ENCODE results near the gene ABCC5.

The ABCC5 gene

DNA sequence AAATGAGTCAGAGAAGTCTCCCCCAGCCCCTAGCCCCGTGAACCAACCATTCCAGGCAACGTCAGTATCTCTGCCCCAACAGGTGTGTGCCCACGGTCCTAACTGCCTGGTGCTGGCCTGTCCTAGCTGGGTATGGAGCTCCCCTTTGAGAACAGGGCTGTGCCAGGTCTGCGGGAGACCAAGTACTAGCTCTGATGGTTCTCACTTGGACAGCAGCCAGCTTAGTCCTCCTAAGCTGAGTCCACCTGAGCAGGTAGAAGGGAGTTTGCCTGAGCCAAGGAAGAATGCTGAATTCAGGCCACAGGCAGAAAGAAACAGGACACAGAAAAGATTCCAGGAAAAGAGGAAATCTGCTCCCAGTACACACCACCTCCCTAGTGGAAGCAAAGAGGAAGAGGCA, 99.9 kb downstream of the ABCC5 start:
- no peaks in the 10 kb centered on the region for H3K9me3 ChIP-seq (ENCODE audit: control insufficient read depth, low read length)
- H3K36me3 ChIP-seq (ENCODE audit: control insufficient read depth, insufficient read depth, low read length, severe bottlenecking): peaks cover 19% of the 10 kb centered on the region
- no peak overlapping the region for H3K4me3 ChIP-seq (ENCODE audit: low read length)
- H3K27me3 ChIP-seq (replicated peaks; ENCODE audit: control insufficient read depth, insufficient read depth, low read length): no peaks in the 10 kb centered on the region
- DNase-seq (ENCODE audit: low read depth): no peak
- no peaks in the 10 kb centered on the region for H3K4me1 ChIP-seq (ENCODE audit: control insufficient read depth, insufficient read depth, low read length)
- H3K9ac ChIP-seq (ENCODE audit: low read length): no peak overlapping the region

DNA sequence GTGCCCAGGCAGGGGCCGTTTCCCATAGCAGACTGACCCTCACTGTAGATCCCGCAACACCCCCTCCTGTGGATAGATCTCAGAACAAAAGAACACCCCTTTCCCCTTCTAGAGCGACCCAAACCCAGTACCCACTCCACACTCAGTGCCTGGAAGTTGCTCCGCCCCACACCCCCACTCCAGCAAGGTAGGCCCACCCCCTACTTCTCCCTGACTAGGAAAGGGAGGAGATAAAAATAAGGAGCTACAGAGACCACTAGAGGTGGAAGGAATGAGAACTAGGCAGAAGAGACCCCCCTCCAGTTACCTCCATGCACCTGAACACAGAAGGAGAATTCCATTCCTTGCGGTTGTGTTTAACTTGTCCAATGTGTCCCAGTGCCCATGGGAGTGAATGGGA, 102.8 kb downstream of the ABCC5 start:
- H3K36me3 ChIP-seq (ENCODE audit: control insufficient read depth, insufficient read depth, low read length, severe bottlenecking): peaks cover 4% of the 10 kb centered on the region
- no peak overlapping the region for H3K9ac ChIP-seq (ENCODE audit: low read length)
- H3K27me3 ChIP-seq (replicated peaks; ENCODE audit: control insufficient read depth, insufficient read depth, low read length): peaks cover 22% of the 10 kb centered on the region
- no peaks in the 10 kb centered on the region for H3K4me1 ChIP-seq (ENCODE audit: control insufficient read depth, insufficient read depth, low read length)
- H3K9me3 ChIP-seq (ENCODE audit: control insufficient read depth, low read length): no peaks in the 10 kb centered on the region
- no peak overlapping the region for H3K4me3 ChIP-seq (ENCODE audit: low read length)
- no peak for DNase-seq (ENCODE audit: low read depth)

DNA sequence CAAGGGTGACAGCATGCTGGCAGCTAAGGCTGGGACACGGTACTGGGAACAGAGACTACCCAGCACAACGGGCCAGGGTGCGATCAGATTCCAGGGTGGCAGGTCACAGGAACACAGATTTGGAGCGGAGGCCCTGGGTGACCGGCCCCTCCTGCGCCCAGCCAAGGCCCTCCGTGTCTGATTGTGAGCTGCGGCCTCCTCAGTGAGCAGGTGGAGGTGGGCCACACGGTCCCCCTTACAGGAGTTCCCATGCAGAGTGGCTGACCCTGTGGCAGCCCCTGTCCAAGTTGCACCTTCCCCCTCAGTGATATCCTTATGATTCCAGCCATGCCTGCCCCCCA, 104.1 kb downstream of the ABCC5 start:
- Histone ChIP-seq H3K9ac (ENCODE audit: low read length) (no peak overlapping the region), H3K4me1 (ENCODE audit: control insufficient read depth, insufficient read depth, low read length) (no peaks in the 10 kb centered on the region), H3K4me3 (ENCODE audit: low read length) (no peak overlapping the region), H3K36me3 (ENCODE audit: control insufficient read depth, insufficient read depth, low read length, severe bottlenecking) (no peaks in the 10 kb centered on the region), H3K9me3 (ENCODE audit: control insufficient read depth, low read length) (no peaks in the 10 kb centered on the region), H3K27me3 (replicated peaks; ENCODE audit: control insufficient read depth, insufficient read depth, low read length) (peaks cover 32% of the 10 kb centered on the region)
- DNase-seq (ENCODE audit: low read depth): no peak

DNA sequence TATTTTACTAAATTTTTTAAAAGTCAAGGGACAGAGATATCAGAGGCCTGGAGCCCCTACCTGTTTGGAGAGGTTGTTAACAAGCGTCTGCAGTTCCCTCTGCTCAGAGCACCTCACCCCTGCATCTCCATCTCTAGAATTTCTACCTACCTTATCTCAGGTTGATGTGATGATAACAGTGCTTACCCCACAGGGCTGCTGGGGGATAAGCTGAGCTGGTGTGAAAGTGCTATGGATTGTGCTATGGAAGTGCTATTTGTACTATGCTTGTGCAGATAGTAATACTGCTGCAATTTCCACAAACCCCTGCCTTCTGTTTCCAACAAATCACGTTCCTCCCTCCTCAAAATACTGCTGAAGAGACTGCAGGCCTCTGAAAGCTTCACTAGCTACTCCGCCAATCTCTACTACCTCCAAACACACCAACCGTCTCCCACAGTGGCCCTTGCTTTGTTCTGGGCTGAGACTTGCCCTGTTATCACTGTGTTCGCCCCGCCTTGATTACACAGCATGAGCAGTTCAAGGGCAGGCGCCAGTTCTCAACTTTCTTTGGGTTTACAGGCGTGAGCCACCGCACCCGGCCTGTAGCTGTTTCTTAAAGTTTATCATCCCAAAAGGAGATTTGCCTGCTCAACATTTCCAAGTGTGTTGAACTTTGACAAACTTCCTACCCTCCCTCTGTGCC, 104.6 kb downstream of the ABCC5 start:
- no peaks in the 10 kb centered on the region for H3K9me3 ChIP-seq (ENCODE audit: control insufficient read depth, low read length)
- H3K4me1 ChIP-seq (ENCODE audit: control insufficient read depth, insufficient read depth, low read length): no peaks in the 10 kb centered on the region
- H3K27me3 ChIP-seq (replicated peaks; ENCODE audit: control insufficient read depth, insufficient read depth, low read length): peaks cover 32% of the 10 kb centered on the region
- H3K4me3 ChIP-seq (ENCODE audit: low read length): no peak overlapping the region
- no peak overlapping the region for H3K9ac ChIP-seq (ENCODE audit: low read length)
- no peak for DNase-seq (ENCODE audit: low read depth)
- no peaks in the 10 kb centered on the region for H3K36me3 ChIP-seq (ENCODE audit: control insufficient read depth, insufficient read depth, low read length, severe bottlenecking)

DNA sequence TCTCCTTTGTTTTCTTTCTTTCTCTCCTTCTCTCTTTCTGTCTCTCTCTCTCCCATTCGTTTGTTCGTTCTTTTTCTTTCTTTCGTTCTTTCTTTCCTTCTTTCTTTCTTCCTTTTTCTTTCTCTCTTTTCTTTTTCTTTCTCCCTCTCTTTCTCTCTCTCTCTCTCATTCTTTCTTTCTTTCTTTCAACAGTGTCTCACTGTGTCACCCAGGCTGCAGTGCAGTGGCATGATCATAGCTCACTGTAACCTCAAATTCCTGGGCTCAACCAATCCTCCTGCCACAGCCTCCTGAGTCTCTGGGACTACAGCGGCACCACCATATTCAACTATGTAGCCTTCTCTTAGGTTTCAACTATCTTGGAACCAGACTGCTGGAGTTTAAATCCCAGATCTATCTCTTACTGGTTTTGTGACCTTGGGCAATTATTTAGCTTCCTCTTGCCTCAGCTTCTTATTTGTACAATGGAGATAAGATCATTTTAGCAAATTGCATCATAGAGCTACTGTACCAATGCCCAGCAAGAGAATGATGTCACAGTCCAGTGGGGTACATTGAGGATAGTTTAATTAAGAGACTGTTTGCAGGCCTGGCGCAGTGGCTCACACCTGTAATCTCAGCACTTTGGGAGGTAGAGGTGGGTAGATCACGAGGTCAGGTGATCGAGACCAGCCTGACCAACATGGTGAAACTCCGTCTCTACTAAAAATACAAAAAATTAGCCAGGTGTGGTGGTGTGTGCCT, 105.7 kb downstream of the ABCC5 start:
- peaks cover 32% of the 10 kb centered on the region for H3K27me3 ChIP-seq (replicated peaks; ENCODE audit: control insufficient read depth, insufficient read depth, low read length)
- peak; percentile 8 for DNase-seq (ENCODE audit: low read depth)
- no peaks in the 10 kb centered on the region for H3K36me3 ChIP-seq (ENCODE audit: control insufficient read depth, insufficient read depth, low read length, severe bottlenecking)
- H3K9me3 ChIP-seq (ENCODE audit: control insufficient read depth, low read length): no peaks in the 10 kb centered on the region
- H3K9ac ChIP-seq (ENCODE audit: low read length): no peak overlapping the region
- no peaks in the 10 kb centered on the region for H3K4me1 ChIP-seq (ENCODE audit: control insufficient read depth, insufficient read depth, low read length)
- no peak overlapping the region for H3K4me3 ChIP-seq (ENCODE audit: low read length)

DNA sequence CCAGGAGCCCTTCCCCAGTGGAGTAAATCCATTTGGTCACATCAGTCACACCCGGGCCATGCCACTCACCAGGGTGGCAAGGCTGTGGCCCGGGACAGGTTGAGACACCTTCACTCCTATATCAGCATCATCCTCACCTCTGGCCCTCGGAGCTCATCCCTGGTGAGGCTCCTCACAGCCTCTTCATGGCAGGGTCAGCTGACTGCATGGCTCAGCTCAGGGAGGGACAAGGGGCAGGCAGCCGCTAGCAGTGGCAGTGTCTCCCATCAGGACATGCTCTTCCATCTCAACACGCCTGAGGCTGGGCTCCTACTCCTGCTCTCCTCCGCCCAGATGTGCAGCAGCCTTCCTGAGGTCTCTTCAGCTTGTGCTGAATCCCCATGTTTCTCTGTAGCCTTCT, 106.6 kb downstream of the ABCC5 start:
- Histone ChIP-seq H3K36me3 (ENCODE audit: control insufficient read depth, insufficient read depth, low read length, severe bottlenecking) (no peaks in the 10 kb centered on the region), H3K27me3 (replicated peaks; ENCODE audit: control insufficient read depth, insufficient read depth, low read length) (peaks cover 37% of the 10 kb centered on the region), H3K4me3 (ENCODE audit: low read length) (no peak overlapping the region), H3K9me3 (ENCODE audit: control insufficient read depth, low read length) (no peaks in the 10 kb centered on the region), H3K4me1 (ENCODE audit: control insufficient read depth, insufficient read depth, low read length) (no peaks in the 10 kb centered on the region), H3K9ac (ENCODE audit: low read length) (no peak overlapping the region)
- no peak for DNase-seq (ENCODE audit: low read depth)

DNA sequence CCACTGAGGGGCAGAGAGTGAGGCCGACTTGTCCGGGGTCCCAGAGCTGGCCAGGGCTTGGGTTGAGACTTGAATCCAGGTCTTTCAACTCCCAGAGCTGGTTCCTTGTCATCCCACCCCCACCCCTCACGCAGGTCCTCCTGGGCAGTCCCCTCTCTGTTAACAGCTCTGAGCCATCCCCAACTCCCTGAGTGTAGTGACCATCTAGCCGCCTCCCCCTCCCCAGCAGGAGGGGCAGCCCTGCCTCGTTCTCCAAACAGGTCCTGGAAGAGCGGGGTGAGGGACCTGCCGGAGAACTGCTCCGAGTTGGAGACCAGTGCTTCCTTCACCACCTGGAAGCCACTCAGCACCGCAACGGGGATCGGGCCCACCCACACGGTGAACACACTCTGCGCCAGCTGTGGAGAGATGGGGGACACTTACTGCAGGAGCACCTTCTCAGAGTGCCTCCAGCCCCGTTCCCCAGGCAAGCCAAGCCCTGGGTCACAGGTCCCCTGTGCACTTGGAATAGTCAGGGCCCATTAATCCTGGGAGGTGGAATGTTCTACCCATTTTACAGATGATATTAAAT, 108.6 kb downstream of the ABCC5 start:
- no peaks in the 10 kb centered on the region for H3K36me3 ChIP-seq (ENCODE audit: control insufficient read depth, insufficient read depth, low read length, severe bottlenecking)
- no peak overlapping the region for H3K9ac ChIP-seq (ENCODE audit: low read length)
- peaks cover 40% of the 10 kb centered on the region for H3K27me3 ChIP-seq (replicated peaks; ENCODE audit: control insufficient read depth, insufficient read depth, low read length)
- H3K9me3 ChIP-seq (ENCODE audit: control insufficient read depth, low read length): no peaks in the 10 kb centered on the region
- no peaks in the 10 kb centered on the region for H3K4me1 ChIP-seq (ENCODE audit: control insufficient read depth, insufficient read depth, low read length)
- no peak for DNase-seq (ENCODE audit: low read depth)
- no peak overlapping the region for H3K4me3 ChIP-seq (ENCODE audit: low read length)

DNA sequence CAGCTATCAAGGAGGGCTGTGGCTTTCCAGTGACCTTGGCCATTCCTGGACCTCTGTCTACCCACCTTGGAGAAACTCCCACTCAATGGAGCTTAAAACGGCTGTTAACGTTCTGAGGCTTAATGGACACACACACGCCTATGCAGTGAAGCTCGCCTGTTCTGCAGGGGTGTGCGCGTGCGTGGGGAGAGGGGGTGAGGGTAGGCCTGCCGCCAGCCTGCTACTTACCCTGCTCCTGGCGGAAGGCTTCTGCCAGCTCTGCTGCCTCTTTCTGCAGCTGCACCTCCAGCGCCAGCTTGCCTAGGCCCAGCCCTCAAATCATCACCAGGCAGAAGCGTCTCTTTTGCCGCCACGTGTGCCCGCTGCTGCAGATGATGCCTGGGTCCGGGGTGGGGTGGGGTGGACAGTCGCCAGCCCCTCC, 109.8 kb downstream of the ABCC5 start:
- no peaks in the 10 kb centered on the region for H3K4me1 ChIP-seq (ENCODE audit: control insufficient read depth, insufficient read depth, low read length)
- no peak overlapping the region for H3K9ac ChIP-seq (ENCODE audit: low read length)
- H3K36me3 ChIP-seq (ENCODE audit: control insufficient read depth, insufficient read depth, low read length, severe bottlenecking): no peaks in the 10 kb centered on the region
- peaks cover 46% of the 10 kb centered on the region for H3K27me3 ChIP-seq (replicated peaks; ENCODE audit: control insufficient read depth, insufficient read depth, low read length)
- H3K4me3 ChIP-seq (ENCODE audit: low read length): no peak overlapping the region
- DNase-seq (ENCODE audit: low read depth): no peak
- H3K9me3 ChIP-seq (ENCODE audit: control insufficient read depth, low read length): no peaks in the 10 kb centered on the region

DNA sequence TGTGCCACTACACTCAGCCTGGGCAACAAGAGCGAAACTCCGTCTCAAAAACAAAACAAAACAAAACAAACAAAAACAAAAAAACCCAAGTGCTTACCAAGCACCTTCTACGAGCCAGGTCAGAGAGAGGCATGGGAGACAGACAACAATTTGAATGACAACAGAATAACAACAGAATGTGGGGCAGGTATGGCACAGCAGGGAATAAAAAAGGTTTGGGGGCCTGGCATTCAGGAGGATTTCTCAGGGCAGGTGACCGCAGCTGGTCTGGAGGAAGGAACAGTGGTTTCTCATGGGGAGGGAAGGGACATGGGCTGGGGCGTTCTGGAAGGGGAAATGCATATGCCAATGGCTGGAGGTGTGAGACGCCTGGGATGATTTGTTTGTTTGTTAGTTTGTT, 110.5 kb downstream of the ABCC5 start:
- H3K9ac ChIP-seq (ENCODE audit: low read length): no peak overlapping the region
- no peaks in the 10 kb centered on the region for H3K4me1 ChIP-seq (ENCODE audit: control insufficient read depth, insufficient read depth, low read length)
- no peak for DNase-seq (ENCODE audit: low read depth)
- peaks cover 46% of the 10 kb centered on the region for H3K27me3 ChIP-seq (replicated peaks; ENCODE audit: control insufficient read depth, insufficient read depth, low read length)
- no peak overlapping the region for H3K4me3 ChIP-seq (ENCODE audit: low read length)
- H3K36me3 ChIP-seq (ENCODE audit: control insufficient read depth, insufficient read depth, low read length, severe bottlenecking): no peaks in the 10 kb centered on the region
- H3K9me3 ChIP-seq (ENCODE audit: control insufficient read depth, low read length): no peaks in the 10 kb centered on the region

DNA sequence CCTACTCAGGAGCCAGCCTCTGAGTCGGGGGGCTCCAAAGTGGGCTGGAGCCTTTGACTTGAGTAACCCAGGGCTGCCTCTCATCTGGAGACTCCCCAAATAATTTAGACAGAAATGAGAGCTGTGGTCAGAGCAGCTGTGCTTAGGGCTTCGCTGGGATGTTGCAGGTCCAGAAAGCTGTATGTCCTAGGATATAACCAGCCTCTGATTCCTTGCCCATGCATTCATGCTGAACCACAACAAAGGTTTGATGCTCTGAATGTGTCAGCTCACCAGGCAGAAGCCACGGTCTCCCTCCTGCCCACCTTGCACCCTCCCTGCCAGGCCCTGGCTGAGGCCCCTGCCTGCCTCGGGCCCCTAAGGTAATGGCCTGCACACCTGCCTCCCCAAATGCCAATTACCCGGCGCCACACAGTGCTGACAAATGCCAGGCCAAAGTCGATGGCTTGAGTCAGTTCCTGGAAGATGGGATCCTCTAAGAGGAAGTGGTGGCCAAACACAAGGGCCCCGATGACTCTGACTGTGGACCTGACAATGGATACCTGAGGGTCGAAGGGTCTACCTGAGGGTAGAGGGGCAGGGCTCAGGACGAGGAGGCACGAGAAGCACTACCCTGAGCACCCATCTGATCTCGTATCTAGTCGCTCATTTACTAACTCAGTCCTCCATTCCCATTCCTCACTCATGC, 111.3 kb downstream of the ABCC5 start:
- H3K9ac ChIP-seq (ENCODE audit: low read length): no peak overlapping the region
- H3K36me3 ChIP-seq (ENCODE audit: control insufficient read depth, insufficient read depth, low read length, severe bottlenecking): no peaks in the 10 kb centered on the region
- no peak for DNase-seq (ENCODE audit: low read depth)
- H3K4me3 ChIP-seq (ENCODE audit: low read length): no peak overlapping the region
- no peaks in the 10 kb centered on the region for H3K9me3 ChIP-seq (ENCODE audit: control insufficient read depth, low read length)
- no peaks in the 10 kb centered on the region for H3K4me1 ChIP-seq (ENCODE audit: control insufficient read depth, insufficient read depth, low read length)
- H3K27me3 ChIP-seq (replicated peaks; ENCODE audit: control insufficient read depth, insufficient read depth, low read length): peaks cover 44% of the 10 kb centered on the region

Measured in adipocyte (in vitro differentiated cells).